Chondrocyte (in vitro differentiated cells): ENCODE measurements around the gene FA2H. TPM values are rescaled to one million over a fixed set of nuclear protein-coding genes. Genes with fewer than 3 reads are reported as not detected.

Source experiments
- DNase-seq: peaks from one replicate; pipeline ENCODE4 v3.0.0; 2021; ENCODE audit warnings: mixed read lengths, low spot score
- H3K27ac Mint-ChIP-seq: one replicate; pipeline ENCODE4 v1.8.0; 2021; ENCODE audit warnings: mild to moderate bottlenecking, moderate library complexity, mixed read lengths; ENCODE audit not compliant: unreplicated experiment
- H3K27me3 Mint-ChIP-seq: 2 replicates; pipeline ENCODE4 v1.8.0; 2021; ENCODE audit warnings: low read depth, mixed read lengths
- H3K36me3 Mint-ChIP-seq: 2 replicates; pipeline ENCODE4 v1.8.0; 2021; ENCODE audit warnings: low read depth, mixed read lengths
- H3K4me1 Mint-ChIP-seq: 2 replicates; pipeline ENCODE4 v1.8.0; 2021; ENCODE audit warnings: low read depth, mild to moderate bottlenecking, mixed read lengths
- H3K4me3 Mint-ChIP-seq: one replicate; pipeline ENCODE4 v1.8.0; 2021; ENCODE audit warnings: mild to moderate bottlenecking, moderate library complexity, mixed read lengths; ENCODE audit not compliant: unreplicated experiment
- H3K9me3 Mint-ChIP-seq: 2 replicates; pipeline ENCODE4 v1.8.0; 2021; ENCODE audit warnings: low read depth, mixed read lengths
- CTCF ChIP-seq: fragments of 200-600 bp; sonication (generic); IDR thresholded peaks from 2 replicates; pipeline ENCODE4 v1.5.0; 2021; ENCODE audit warnings: antibody characterized with exemption, mild to moderate bottlenecking, moderate library complexity
- total RNA-seq: library from RNA; stranded (reverse); gene quantifications from 3 replicates; pipeline ENCODE4 v1.2.1, GENCODE V29; 2021

FA2H gene
- total RNA-seq, 1 donor from 2014 or later: not detected

GRCh38 chr16:74753180-74753579 is 21.4 kb downstream of the FA2H start:
- Mint-ChIP-seq H3K27ac (no peak overlapping the region), H3K9me3 (no peaks in the 10 kb centered on the region), H3K4me1 (no peaks in the 10 kb centered on the region), H3K27me3 (peaks cover 29% of the 10 kb centered on the region), H3K4me3 (no peak overlapping the region), H3K36me3 (no peaks in the 10 kb centered on the region)
- DNase-seq: peak; percentile 53
- no peak for TF ChIP-seq CTCF

GRCh38 chr16:74752756-74753155 is 21.9 kb downstream of the FA2H start:
- Mint-ChIP-seq H3K27ac (no peak overlapping the region), H3K4me1 (no peaks in the 10 kb centered on the region), H3K27me3 (peaks cover 29% of the 10 kb centered on the region), H3K9me3 (no peaks in the 10 kb centered on the region), H3K36me3 (no peaks in the 10 kb centered on the region), H3K4me3 (no peak overlapping the region)
- peak; percentile 56 for DNase-seq
- no peak for TF ChIP-seq CTCF

GRCh38 chr16:74752258-74752657 is 22.4 kb downstream of the FA2H start:
- Mint-ChIP-seq H3K9me3 (no peaks in the 10 kb centered on the region), H3K27ac (no peak overlapping the region), H3K36me3 (no peaks in the 10 kb centered on the region), H3K27me3 (peaks cover 29% of the 10 kb centered on the region), H3K4me3 (no peak overlapping the region), H3K4me1 (no peaks in the 10 kb centered on the region)
- TF ChIP-seq CTCF: no peak
- DNase-seq: no peak

- Mint-ChIP-seq H3K4me1 (no peaks in the 10 kb centered on the region), H3K9me3 (no peaks in the 10 kb centered on the region)
Observed at GRCh38 chr16:74751658-74752057, 23.0 kb downstream of the FA2H start.

GRCh38 chr16:74749291-74750055 is 25.1 kb downstream of the FA2H start:
- H3K4me1 Mint-ChIP-seq: no peaks in the 10 kb centered on the region

More at GRCh38 chr16:74751658-74752057, 23.0 kb downstream of the FA2H start:
- Mint-ChIP-seq H3K27ac (no peak overlapping the region), H3K27me3 (peaks cover 30% of the 10 kb centered on the region), H3K36me3 (no peaks in the 10 kb centered on the region), H3K4me3 (no peak overlapping the region)
- peak; percentile 7 for DNase-seq
- no peak for TF ChIP-seq CTCF

More at GRCh38 chr16:74749291-74750055, 25.1 kb downstream of the FA2H start:
- no peak overlapping the region for H3K27ac Mint-ChIP-seq
- no peaks in the 10 kb centered on the region for H3K36me3 Mint-ChIP-seq
- TF ChIP-seq CTCF: no peak
- peak; percentile 27 for DNase-seq
- H3K4me3 Mint-ChIP-seq: no peak overlapping the region
- H3K27me3 Mint-ChIP-seq: peaks cover 16% of the 10 kb centered on the region
- no peaks in the 10 kb centered on the region for H3K9me3 Mint-ChIP-seq
